ENCODE results near the gene DEPDC1B.
"Not testable (repeated sequence)": the region's sequence is repeated elsewhere in the genome, so short reads cannot be mapped to it uniquely, and the experiment has no call there.

The DEPDC1B gene

GRCh38 chr5:60583616-60584015 is 116.3 kb downstream of the DEPDC1B start:
- DNase-seq, result no peak

DNA sequence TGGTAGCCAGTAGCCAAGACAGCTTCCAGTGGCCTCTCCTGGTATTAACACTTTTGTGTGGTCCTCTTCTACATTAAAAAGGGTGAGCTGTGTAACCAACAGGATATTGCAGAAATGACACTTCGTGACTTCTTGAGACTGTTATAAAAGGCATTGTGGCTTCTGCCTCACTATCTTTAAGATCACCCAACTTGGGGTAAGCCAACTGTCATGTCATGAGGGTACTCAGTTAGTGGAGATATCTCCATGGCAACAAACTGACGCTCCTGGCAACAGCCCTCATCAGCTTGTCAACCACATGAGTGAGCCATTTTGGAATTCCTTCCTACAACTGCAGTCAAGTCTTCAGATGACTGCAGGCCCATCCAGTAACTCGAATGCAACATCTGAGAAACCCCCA is 121.7 kb downstream of the DEPDC1B start:
- no peak for DNase-seq

GRCh38 chr5:60577116-60577515 is 122.8 kb downstream of the DEPDC1B start:
- DNase-seq, result no peak

- no peak for DNase-seq
Measured at GRCh38 chr5:60576425-60576824, 123.5 kb downstream of the DEPDC1B start.

DNA sequence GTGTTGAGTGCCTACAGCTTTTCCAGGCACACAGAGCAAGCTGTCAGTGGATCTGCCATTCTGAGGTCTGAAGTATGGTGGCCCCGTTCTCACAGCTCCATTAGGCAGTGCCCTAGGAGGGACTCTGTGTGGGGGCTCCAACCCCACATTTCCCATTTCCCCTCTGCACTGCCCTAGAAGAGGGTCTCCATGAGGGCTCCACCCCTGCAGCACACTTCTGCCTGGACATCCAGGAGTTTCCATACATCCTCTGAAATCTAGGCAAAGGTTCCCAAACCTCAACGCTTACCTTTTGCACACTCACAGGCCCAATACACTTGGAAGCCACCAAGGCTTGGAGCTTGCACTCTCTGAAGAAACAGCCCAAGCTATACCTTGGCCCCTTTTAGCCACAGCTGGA is 131.3 kb downstream of the DEPDC1B start:
- no peak for DNase-seq

GRCh38 chr5:60563696-60564324 is 136.2 kb downstream of the DEPDC1B start:
- no peak for DNase-seq

DNA sequence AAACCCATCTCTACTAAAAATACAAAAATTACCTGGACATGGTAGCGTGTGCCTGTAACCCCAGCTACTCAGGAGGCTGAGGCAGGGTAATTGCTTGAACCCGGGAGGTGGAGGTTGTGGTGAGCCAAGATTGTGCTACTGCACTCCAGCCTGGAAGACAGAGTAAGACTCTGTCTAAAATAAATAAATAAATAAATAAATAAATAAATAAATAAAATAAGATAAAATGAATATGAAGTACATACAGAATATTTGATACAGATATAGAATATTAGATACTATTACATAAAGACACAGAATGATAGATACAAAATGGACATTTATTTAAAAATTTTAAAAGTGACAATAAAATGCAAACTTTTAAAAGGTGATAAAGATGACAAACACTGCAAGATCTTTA is 146.7 kb downstream of the DEPDC1B start:
- DNase-seq, result not testable (repeated sequence)

DNA sequence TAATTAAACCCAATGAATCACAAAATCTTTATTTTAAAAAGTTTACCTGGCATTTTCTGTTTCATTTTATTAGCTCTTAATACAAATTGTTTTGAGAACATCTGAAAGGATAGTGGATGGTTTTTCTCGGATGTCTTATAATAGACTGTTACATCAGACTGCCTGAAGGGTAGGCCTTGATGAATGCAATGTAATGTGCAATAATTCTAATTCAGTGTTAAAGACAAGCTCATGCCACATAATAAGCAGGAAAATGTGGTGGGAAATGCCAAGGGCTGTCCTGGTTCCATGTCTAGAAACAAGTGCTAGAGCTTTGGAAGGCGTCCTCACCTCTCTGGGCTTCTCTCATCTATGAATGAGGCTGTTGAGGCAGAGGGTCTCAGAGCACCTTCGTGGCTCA is 148.1 kb downstream of the DEPDC1B start:
- DNase-seq, result no peak

DNA sequence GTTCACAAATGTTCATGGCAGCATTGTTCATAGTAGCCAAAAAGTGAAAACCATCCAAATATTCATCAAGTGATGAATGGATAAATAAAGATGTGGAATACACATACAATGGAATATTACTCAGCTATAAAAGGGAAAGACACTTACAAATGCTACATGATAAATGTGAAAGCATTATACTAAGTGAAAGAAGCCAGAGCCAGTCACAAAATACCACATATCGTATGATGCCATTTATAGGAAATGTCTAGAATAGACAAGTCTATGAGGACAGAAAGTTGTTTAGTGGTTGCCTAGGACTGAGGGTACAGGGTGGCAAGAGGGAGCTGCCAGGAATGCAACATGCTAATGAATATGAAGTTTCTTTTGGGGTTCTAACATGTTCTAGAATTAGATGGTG is 148.7 kb downstream of the DEPDC1B start:
- DNase-seq, result no peak

- DNase-seq, result no peak
Measured at GRCh38 chr5:60550311-60550710, 149.7 kb downstream of the DEPDC1B start.

DNA sequence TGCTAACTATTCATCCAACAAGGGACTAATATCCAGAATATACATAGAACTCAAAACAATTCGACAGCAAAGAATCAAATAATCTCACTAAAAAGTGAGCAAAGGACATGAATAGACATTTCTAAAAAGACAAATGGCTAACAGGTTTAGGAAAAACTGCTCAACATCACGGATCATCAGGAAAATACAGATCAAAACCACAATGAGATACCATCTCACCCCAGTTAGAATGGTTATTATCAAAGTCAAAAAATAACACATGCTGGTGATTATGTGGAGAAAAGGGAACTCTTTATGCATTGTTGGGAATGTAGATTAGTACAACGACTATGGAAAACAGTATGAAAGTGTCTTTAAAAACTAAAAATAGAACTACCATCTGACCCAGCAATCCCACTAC is 150.1 kb downstream of the DEPDC1B start:
- no peak for DNase-seq

Measured in NCI-H510A (cell line).